Type B pancreatic cell (in vitro differentiated cells): ENCODE measurements around the gene LRIG1. TPM values are rescaled to one million over a fixed set of nuclear protein-coding genes. Genes with fewer than 3 reads are reported as not detected.

Experiments
- DNase-seq: peaks from one replicate; pipeline ENCODE4 v3.0.0; 2021; ENCODE audit warnings: mixed read lengths; ENCODE audit not compliant: unreplicated experiment; ENCODE audit errors: extremely low spot score
- H3K27ac Mint-ChIP-seq: 2 replicates; pipeline ENCODE4 v1.8.0; 2021; ENCODE audit warnings: mild to moderate bottlenecking, mixed read lengths
- H3K27me3 Mint-ChIP-seq: 2 replicates; pipeline ENCODE4 v1.8.0; 2021; ENCODE audit warnings: mixed read lengths
- H3K36me3 Mint-ChIP-seq: 2 replicates; pipeline ENCODE4 v1.8.0; 2021; ENCODE audit warnings: mixed read lengths
- H3K4me1 Mint-ChIP-seq: one replicate; pipeline ENCODE4 v1.8.0; 2021; ENCODE audit warnings: mixed read lengths; ENCODE audit not compliant: unreplicated experiment
- H3K4me3 Mint-ChIP-seq: 2 replicates; pipeline ENCODE4 v1.8.0; 2021; ENCODE audit warnings: mild to moderate bottlenecking, mixed read lengths
- H3K9me3 Mint-ChIP-seq: 2 replicates; pipeline ENCODE4 v1.8.0; 2021; ENCODE audit warnings: mixed read lengths
- total RNA-seq: library from RNA; stranded (reverse); gene quantifications from 2 replicates; pipeline ENCODE4 v1.2.1, GENCODE V29; 2021; ENCODE audit warnings: low replicate concordance
- TF ChIP-seq, protein P1 (sequence below): fragments of 200-600 bp; sonication (generic); conservative IDR thresholded peaks from 2 replicates; pipeline ENCODE4 v1.5.0; 2021; ENCODE audit warnings: antibody characterized with exemption, mild to moderate bottlenecking

The LRIG1 gene
- total RNA-seq, 1 donor from 2014 or later: 28.9 TPM

DNA sequence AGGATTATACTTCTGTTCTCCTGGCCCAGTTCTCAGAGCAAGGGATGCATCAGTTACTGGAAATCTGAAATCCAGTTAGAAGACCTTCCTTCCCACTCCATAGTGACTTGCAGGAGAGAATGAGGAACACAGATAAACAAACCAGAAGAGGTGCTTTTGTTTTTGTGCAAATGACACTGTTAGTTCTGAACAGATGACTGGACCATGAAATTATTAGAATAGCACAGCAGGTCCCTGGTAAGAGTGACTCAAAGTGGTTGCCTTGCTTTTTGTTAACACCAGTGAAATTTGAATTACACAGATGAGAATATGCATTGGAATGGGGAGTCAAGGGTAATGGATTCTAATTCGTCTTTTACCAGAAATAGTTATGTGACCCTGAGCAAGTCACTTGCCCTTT is 30.4 kb upstream of the LRIG1 start:
- DNase-seq: no peak
- H3K27ac Mint-ChIP-seq: no peak overlapping the region

DNA sequence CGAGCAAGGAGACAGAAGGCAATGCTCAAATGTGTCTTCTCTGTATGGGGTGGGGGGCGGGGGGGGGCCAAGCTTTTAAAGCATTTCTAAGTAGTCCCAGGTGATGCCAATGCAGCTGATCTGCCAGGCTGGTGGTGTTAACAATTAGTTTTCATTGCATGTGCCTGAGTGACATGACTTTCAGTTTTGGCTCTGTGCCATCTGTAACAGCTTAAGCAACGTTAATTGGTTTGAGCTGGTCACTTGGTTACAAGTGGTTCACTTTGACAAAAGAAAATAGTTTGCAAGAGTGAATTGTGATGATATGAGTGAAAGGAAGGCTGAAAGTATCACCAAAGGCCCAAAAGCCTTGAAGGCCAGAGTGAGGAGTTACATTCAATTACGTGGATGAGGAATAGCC is 26.4 kb upstream of the LRIG1 start:
- no peaks in the 10 kb centered on the region for H3K9me3 Mint-ChIP-seq
- no peak for DNase-seq
- no peak overlapping the region for H3K27ac Mint-ChIP-seq
- H3K4me3 Mint-ChIP-seq: no peak overlapping the region
- H3K27me3 Mint-ChIP-seq: peaks cover 3% of the 10 kb centered on the region
- no peaks in the 10 kb centered on the region for H3K36me3 Mint-ChIP-seq
- TF ChIP-seq, protein P1, sequence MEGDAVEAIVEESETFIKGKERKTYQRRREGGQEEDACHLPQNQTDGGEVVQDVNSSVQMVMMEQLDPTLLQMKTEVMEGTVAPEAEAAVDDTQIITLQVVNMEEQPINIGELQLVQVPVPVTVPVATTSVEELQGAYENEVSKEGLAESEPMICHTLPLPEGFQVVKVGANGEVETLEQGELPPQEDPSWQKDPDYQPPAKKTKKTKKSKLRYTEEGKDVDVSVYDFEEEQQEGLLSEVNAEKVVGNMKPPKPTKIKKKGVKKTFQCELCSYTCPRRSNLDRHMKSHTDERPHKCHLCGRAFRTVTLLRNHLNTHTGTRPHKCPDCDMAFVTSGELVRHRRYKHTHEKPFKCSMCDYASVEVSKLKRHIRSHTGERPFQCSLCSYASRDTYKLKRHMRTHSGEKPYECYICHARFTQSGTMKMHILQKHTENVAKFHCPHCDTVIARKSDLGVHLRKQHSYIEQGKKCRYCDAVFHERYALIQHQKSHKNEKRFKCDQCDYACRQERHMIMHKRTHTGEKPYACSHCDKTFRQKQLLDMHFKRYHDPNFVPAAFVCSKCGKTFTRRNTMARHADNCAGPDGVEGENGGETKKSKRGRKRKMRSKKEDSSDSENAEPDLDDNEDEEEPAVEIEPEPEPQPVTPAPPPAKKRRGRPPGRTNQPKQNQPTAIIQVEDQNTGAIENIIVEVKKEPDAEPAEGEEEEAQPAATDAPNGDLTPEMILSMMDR: no peak
- H3K4me1 Mint-ChIP-seq: peaks cover 16% of the 10 kb centered on the region

More for the DNA sequence above, 30.4 kb upstream of the LRIG1 start:
- TF ChIP-seq, protein P1: no peak
- H3K36me3 Mint-ChIP-seq: no peaks in the 10 kb centered on the region
- peaks cover 26% of the 10 kb centered on the region for H3K4me1 Mint-ChIP-seq
- H3K9me3 Mint-ChIP-seq: no peaks in the 10 kb centered on the region
- peaks cover 6% of the 10 kb centered on the region for H3K27me3 Mint-ChIP-seq
- H3K4me3 Mint-ChIP-seq: no peak overlapping the region

DNA sequence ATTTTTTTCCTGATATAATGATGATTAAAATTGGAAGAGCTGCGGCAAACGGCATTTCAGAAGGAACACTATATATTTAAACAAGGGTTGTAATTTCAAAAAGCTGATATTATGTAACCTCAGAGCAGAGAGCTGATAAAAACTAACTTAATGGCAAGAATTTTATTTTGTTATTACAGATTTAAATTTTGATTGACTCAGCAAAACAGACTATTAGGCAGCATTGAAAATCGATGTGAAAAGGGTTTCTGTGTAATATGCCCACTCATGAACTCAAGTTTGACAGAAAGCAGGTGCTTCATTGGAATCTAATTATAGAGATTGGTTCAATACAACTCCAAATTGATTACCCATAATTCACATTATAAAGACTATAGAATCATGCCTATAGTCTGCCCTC is 24.9 kb upstream of the LRIG1 start:
- Mint-ChIP-seq H3K4me1 (peaks cover 8% of the 10 kb centered on the region), H3K9me3 (no peaks in the 10 kb centered on the region), H3K27me3 (no peaks in the 10 kb centered on the region), H3K27ac (no peak overlapping the region), H3K36me3 (no peaks in the 10 kb centered on the region), H3K4me3 (no peak overlapping the region)
- TF ChIP-seq, protein P1: no peak
- no peak for DNase-seq

DNA sequence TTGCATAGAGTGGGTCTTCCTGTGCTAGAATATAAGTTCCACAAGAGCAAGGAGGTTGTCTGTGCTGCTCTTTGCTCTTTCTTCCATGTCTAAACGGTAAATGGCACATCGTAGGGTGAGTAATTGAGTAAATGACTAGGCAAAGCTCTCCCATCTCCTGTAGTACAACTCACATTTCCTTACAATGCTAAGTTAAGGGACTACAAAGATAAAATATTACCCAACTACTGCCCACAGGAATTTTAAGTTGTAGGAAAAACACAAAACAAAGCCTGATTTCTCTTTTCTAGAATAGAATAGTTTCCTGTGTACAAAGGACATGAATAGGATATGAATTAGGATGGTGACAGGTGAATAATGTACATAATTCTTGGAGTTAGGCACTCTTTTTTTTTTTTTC is 19.9 kb upstream of the LRIG1 start:
- Mint-ChIP-seq H3K27ac (no peak overlapping the region), H3K4me3 (no peak overlapping the region), H3K9me3 (peaks cover 7% of the 10 kb centered on the region), H3K27me3 (peaks cover 11% of the 10 kb centered on the region), H3K4me1 (peaks cover 14% of the 10 kb centered on the region), H3K36me3 (no peaks in the 10 kb centered on the region)
- no peak for DNase-seq
- TF ChIP-seq, protein P1: no peak

DNA sequence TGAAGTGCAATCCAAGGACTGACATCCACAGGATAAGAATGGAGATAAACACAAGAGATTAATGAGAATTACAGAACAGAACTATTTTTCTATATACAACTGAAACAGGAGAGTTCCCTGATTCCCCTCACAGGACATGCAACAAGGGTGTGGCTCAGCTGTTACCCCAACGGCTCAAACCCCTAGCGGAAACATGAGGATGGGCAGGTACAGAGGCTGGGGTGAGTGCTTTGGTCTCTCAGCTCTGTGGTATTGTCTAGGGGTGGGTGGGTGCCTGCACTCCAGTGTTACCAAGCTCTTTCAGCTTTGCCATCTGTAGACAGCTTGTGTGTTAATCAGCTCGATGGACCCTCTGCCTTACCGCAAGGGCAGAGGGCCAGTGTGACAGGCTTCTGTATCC is 17.8 kb upstream of the LRIG1 start:
- TF ChIP-seq, protein P1: no peak
- Mint-ChIP-seq H3K27ac (no peak overlapping the region), H3K9me3 (peaks cover 7% of the 10 kb centered on the region), H3K36me3 (no peaks in the 10 kb centered on the region), H3K4me1 (peaks cover 14% of the 10 kb centered on the region), H3K27me3 (peaks cover 14% of the 10 kb centered on the region), H3K4me3 (no peak overlapping the region)
- DNase-seq: no peak

DNA sequence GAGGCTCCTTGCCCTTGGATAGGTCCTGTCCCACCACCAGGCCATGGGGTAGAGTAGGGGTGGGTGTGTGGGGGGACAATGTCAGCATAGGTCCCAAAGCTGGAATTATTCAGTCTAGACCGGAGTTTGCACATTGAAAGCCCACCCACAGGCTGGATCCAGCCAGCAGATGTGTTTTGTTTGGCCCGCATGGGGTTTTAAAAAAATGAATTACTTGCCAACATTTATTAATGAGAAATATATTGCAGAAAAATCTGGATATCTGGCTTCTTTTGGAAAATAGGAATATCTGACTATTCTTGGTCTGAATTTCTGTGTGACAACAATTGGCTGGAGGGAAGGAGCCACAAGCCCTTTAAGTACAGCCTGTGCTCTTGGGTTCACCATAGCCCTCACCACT is 17.3 kb upstream of the LRIG1 start:
- TF ChIP-seq, protein P1: no peak
- H3K9me3 Mint-ChIP-seq: peaks cover 7% of the 10 kb centered on the region
- no peaks in the 10 kb centered on the region for H3K36me3 Mint-ChIP-seq
- H3K4me1 Mint-ChIP-seq: peaks cover 14% of the 10 kb centered on the region
- peaks cover 14% of the 10 kb centered on the region for H3K27me3 Mint-ChIP-seq
- no peak overlapping the region for H3K27ac Mint-ChIP-seq
- no peak overlapping the region for H3K4me3 Mint-ChIP-seq
- DNase-seq: no peak
